ENCODE data around the gene UQCRC1.

GRCh38 chr3:48592519-48593087 is 16.8 kb downstream of the UQCRC1 start:
- TF ChIP-seq, protein P1, sequence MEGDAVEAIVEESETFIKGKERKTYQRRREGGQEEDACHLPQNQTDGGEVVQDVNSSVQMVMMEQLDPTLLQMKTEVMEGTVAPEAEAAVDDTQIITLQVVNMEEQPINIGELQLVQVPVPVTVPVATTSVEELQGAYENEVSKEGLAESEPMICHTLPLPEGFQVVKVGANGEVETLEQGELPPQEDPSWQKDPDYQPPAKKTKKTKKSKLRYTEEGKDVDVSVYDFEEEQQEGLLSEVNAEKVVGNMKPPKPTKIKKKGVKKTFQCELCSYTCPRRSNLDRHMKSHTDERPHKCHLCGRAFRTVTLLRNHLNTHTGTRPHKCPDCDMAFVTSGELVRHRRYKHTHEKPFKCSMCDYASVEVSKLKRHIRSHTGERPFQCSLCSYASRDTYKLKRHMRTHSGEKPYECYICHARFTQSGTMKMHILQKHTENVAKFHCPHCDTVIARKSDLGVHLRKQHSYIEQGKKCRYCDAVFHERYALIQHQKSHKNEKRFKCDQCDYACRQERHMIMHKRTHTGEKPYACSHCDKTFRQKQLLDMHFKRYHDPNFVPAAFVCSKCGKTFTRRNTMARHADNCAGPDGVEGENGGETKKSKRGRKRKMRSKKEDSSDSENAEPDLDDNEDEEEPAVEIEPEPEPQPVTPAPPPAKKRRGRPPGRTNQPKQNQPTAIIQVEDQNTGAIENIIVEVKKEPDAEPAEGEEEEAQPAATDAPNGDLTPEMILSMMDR (conservative IDR thresholded peaks at IDR 0.05; ENCODE audit: low read depth, low read length), result no peak
- TF ChIP-seq EZH2 (IDR thresholded peaks at IDR 0.05; ENCODE audit: low read length, unreplicated experiment) (no peak), EZH2phosphoT487 (IDR thresholded peaks at IDR 0.05; ENCODE audit: borderline replicate concordance, low read length) (no peak)
